ENCODE data around the gene CEP72.

DNA sequence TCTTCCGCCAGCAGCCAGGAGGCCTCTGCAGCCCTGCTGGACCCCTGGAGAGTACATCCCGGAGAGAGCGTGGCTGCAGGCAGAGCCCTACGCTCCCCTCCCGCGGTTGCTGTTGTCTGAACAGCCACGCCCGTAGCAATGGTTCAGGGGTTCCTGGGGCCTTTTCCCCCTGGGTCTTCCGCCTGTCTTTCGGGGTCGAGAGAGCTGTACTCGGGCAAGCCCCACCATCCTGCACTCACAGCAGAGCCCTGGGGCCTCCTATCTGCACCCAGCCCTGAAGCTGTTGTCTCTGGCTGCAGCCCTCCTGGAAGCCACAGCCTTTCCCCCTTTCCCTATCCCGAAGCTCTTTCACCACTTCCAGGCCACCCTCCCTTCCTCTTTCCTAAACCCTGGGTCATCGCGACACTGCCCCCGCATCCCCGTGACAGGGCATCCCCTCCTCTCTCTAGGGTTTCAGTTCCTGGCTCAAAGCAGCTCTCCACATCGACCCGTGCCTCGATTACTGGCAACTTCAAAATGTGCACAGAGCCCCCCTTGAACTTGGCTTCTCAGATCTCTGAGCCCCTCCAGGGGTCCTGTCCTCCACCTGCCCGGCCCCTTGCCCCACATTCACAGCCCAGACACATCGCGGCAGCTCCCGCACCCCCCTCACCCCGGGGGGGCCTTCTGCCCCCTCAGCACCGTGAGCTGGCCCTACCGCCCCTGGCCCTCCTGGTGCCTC, 43.9 kb upstream of the CEP72 start:
- TF ChIP-seq, protein P1, sequence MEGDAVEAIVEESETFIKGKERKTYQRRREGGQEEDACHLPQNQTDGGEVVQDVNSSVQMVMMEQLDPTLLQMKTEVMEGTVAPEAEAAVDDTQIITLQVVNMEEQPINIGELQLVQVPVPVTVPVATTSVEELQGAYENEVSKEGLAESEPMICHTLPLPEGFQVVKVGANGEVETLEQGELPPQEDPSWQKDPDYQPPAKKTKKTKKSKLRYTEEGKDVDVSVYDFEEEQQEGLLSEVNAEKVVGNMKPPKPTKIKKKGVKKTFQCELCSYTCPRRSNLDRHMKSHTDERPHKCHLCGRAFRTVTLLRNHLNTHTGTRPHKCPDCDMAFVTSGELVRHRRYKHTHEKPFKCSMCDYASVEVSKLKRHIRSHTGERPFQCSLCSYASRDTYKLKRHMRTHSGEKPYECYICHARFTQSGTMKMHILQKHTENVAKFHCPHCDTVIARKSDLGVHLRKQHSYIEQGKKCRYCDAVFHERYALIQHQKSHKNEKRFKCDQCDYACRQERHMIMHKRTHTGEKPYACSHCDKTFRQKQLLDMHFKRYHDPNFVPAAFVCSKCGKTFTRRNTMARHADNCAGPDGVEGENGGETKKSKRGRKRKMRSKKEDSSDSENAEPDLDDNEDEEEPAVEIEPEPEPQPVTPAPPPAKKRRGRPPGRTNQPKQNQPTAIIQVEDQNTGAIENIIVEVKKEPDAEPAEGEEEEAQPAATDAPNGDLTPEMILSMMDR (IDR thresholded peaks at IDR 0.05): no peak
- no peak for TF ChIP-seq POLR2A (IDR thresholded peaks at IDR 0.05)

Data from breast epithelium (tissue), 3 donors.